ENCODE measurements around the gene RFX8.
"Not testable (repeated sequence)": the region's sequence is repeated elsewhere in the genome, so short reads cannot be mapped to it uniquely, and the experiment has no call there.

The RFX8 gene

DNA sequence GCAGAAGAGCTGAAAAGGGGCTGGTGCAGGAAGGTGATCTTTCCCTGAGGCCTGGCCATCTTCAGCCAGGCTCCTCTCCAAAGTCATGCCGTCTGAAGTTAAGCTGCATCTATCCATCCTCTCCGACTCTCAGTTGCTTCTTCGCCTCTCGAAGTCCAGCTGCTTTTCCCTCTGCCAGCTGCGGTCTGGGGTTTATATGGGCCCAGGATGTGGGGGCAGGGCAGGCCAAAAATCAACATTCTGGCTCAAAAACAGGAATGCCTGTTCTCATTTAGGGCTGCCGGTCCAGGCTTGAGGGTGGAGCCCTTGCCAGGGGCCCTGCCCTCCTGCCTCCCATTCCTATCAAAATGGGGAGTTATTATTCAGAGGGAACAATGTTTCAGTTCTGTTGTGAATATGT, 118.9 kb downstream of the RFX8 start:
- in situ Hi-C loops (cut with MboI; ENCODE audit: low sequenced_read_pairs): no loop called here

DNA sequence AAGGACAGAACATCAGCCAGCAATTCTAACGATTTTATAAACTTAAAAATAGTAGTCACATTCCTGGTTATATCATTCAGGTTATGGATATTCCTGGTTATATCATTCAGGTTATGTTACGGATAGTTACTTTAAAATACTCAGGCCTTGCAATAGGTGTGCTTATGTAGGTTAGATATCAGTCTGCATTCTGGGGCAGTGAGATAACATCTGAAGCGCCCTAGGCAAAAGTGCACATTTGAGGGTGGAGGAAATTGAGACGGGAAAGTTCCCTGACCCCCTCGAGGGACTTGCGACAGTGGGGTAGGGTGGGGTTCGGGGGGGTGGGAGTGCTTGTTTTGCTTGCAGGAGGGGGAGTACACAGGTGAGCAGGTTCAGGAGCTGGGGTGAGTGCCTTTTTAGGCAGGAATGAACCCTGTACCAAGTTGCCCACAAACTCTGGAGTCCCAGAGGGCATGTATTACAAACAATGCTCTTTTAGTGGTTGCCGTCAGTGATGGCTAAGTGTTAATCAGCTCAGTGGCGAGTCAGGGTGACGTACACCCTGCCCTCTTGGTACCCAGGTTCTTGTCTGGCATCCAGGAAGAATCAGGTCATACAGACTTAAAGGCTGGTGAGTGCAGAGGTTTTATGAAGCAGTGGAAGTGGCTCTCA, 119.4 kb downstream of the RFX8 start:
- in situ Hi-C loops (cut with MboI; ENCODE audit: low sequenced_read_pairs): no loop called here

GRCh38 chr2:101354420-101355311, 120.2 kb downstream of the RFX8 start:
- in situ Hi-C loops (cut with MboI; ENCODE audit: low sequenced_read_pairs): no loop called here

- in situ Hi-C loops (cut with MboI; ENCODE audit: low sequenced_read_pairs): not testable (repeated sequence)
Observed at GRCh38 chr2:101352631-101353030, 122.3 kb downstream of the RFX8 start.

- in situ Hi-C loops (cut with MboI; ENCODE audit: low sequenced_read_pairs): no loop called here
Observed at GRCh38 chr2:101351207-101351606, 123.7 kb downstream of the RFX8 start.

GRCh38 chr2:101349893-101350662, 124.8 kb downstream of the RFX8 start:
- in situ Hi-C loops (cut with MboI; ENCODE audit: low sequenced_read_pairs): no loop called here

DNA sequence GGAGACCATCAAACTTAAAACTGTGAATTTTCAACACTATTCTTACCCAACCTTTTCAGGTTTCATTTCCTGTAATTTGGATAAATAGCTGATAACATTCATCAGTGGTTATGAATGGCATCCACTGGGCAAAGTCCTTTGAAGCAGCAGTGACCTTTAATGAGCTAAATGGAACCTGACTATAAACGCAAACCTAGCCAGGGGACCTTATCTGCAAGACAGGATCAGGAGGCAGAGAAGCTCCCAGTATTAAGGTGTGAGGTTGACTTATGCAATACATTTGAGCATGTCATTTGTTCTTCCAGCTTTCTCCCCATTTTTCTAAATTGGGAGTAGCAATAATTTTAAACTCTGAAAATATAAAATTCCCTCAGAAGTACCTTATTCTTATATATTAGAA, 126.0 kb downstream of the RFX8 start:
- in situ Hi-C loops (cut with MboI; ENCODE audit: low sequenced_read_pairs): no loop called here
